Left lung (tissue), 10 donors: ENCODE data around the gene ZNF768. TPM values are rescaled to one million over a fixed set of nuclear protein-coding genes. Genes with fewer than 3 reads are reported as not detected.
"Not testable (repeated sequence)": the region's sequence is repeated elsewhere in the genome, so short reads cannot be mapped to it uniquely, and the experiment has no call there.

Experiments
- ATAC-seq: fragments of 200-7000 bp; cut with Tn5 transposase; one replicate; pipeline ENCODE4 v1.9.1; 2020; ENCODE audit warnings: moderate library complexity
- DNase-seq, 4 donors: peaks; one replicate each; pipeline ENCODE4 v3.0.0-alpha.2; 2013 to 2020
- H3K27ac ChIP-seq, 2 donors: fragments of 200-600 bp; sonication (generic) in 1 of 2; one replicate each; pipeline versions ENCODE4 v1.5.0 to v1.8.0; 2020 to 2021
- H3K27me3 ChIP-seq, 2 donors: fragments of 200-600 bp; sonication (generic) in 1 of 2; one replicate each; pipeline versions ENCODE4 v1.5.0 to v1.8.0; 2020 to 2021
- H3K36me3 ChIP-seq, 2 donors: fragments of 200-600 bp; sonication (generic) in 1 of 2; one replicate each; pipeline versions ENCODE4 v1.5.0 to v1.8.0; 2020 to 2021
- H3K4me1 ChIP-seq, 2 donors: fragments of 200-600 bp; one replicate each; pipeline ENCODE4 v1.8.0; 2021
- H3K4me3 ChIP-seq, 2 donors: fragments of 200-600 bp; sonication (generic) in 1 of 2; one replicate each; pipeline versions ENCODE4 v1.5.0 to v1.8.0; 2020 to 2021; ENCODE audit warnings: mild to moderate bottlenecking in 1 of 2
- H3K9me3 ChIP-seq, 2 donors: fragments of 200-600 bp; sonication (generic) in 1 of 2; one replicate each; pipeline versions ENCODE4 v1.5.0 to v1.8.0; 2020 to 2021
- intact Hi-C, 2 donors: fragments of 100-400 bp; cut with DNase I; formaldehyde crosslinking; loops; one replicate each; pipeline versions ENCODE4 v1.11.2 to v1.14.2; 2022
- polyA plus RNA-seq, 6 donors: library from polyadenylated mRNA; unstranded; fragments of 120-200 nt; gene quantifications; one replicate each; pipeline ENCODE4 v1.2.1, GENCODE V29; 2013; ENCODE audit not compliant: insufficient read length in 6 of 6
- total RNA-seq, 2 donors: library from RNA; stranded (reverse); fragmentation: NEBNext Ultra II Directional; extraction: Animal tissue kit (Norgen Biotek cat#: 25700); gene quantifications; one replicate each; pipeline ENCODE4 v1.2.1, GENCODE V29; 2021
- TF ChIP-seq, protein P1 (sequence below), 2 donors: fragments of 200-600 bp; sonication (generic) in 1 of 2; IDR thresholded peaks; one replicate each; pipeline versions ENCODE4 v1.5.0 to v1.8.0; 2021; ENCODE audit warnings: antibody characterized with exemption in 2 of 2
- donor health status: DM: no; HTN: yes; CAD: no.
- donor health status: DM: no; HTN: no; CAD: no.

Gene ZNF768
- total and polyA plus RNA-seq, 8 donors, result 26.1 to 42.2 (median 33.8) TPM

- peak in 2 of 4 donors; percentile 12 to 33 for DNase-seq
- H3K27ac ChIP-seq, result no peak overlapping the region
- no peaks in the 10 kb centered on the region for H3K9me3 ChIP-seq
- no peaks in the 10 kb centered on the region for H3K27me3 ChIP-seq
- H3K4me1 ChIP-seq, result peaks cover 0 to 11% of the 10 kb centered on the region in 2 donors
- intact Hi-C loops, result no loop called here
- no peak overlapping the region for H3K4me3 ChIP-seq
- peak; percentile 26 for ATAC-seq
- TF ChIP-seq, protein P1, sequence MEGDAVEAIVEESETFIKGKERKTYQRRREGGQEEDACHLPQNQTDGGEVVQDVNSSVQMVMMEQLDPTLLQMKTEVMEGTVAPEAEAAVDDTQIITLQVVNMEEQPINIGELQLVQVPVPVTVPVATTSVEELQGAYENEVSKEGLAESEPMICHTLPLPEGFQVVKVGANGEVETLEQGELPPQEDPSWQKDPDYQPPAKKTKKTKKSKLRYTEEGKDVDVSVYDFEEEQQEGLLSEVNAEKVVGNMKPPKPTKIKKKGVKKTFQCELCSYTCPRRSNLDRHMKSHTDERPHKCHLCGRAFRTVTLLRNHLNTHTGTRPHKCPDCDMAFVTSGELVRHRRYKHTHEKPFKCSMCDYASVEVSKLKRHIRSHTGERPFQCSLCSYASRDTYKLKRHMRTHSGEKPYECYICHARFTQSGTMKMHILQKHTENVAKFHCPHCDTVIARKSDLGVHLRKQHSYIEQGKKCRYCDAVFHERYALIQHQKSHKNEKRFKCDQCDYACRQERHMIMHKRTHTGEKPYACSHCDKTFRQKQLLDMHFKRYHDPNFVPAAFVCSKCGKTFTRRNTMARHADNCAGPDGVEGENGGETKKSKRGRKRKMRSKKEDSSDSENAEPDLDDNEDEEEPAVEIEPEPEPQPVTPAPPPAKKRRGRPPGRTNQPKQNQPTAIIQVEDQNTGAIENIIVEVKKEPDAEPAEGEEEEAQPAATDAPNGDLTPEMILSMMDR (IDR thresholded peaks at IDR 0.05), result no peak
- H3K36me3 ChIP-seq, result no peaks in the 10 kb centered on the region
Measured at GRCh38 chr16:30541502-30542329, 15.3 kb upstream of the ZNF768 start.

GRCh38 chr16:30540916-30541464, 14.6 kb upstream of the ZNF768 start:
- H3K9me3 ChIP-seq, H3K27me3 ChIP-seq, DNase-seq, H3K36me3 ChIP-seq, intact Hi-C loops, H3K4me3 ChIP-seq, H3K27ac ChIP-seq, ATAC-seq: not testable (repeated sequence)
- H3K4me1 ChIP-seq, result peaks cover 3 to 11% of the 10 kb centered on the region in 2 donors

GRCh38 chr16:30539986-30540526, 13.7 kb upstream of the ZNF768 start:
- peaks cover 5 to 19% of the 10 kb centered on the region in 2 donors for H3K4me1 ChIP-seq
- intact Hi-C loops, H3K4me3 ChIP-seq, ATAC-seq, H3K27me3 ChIP-seq, H3K9me3 ChIP-seq, H3K27ac ChIP-seq, H3K36me3 ChIP-seq: not testable (repeated sequence)
- peak in 1 of 4 donors; percentile 34 for DNase-seq

GRCh38 chr16:30539000-30539964, 12.9 kb upstream of the ZNF768 start:
- intact Hi-C loops, result no loop called here
- TF ChIP-seq, protein P1 (IDR thresholded peaks at IDR 0.05), result no peak
- no peak overlapping the region for H3K27ac ChIP-seq

DNA sequence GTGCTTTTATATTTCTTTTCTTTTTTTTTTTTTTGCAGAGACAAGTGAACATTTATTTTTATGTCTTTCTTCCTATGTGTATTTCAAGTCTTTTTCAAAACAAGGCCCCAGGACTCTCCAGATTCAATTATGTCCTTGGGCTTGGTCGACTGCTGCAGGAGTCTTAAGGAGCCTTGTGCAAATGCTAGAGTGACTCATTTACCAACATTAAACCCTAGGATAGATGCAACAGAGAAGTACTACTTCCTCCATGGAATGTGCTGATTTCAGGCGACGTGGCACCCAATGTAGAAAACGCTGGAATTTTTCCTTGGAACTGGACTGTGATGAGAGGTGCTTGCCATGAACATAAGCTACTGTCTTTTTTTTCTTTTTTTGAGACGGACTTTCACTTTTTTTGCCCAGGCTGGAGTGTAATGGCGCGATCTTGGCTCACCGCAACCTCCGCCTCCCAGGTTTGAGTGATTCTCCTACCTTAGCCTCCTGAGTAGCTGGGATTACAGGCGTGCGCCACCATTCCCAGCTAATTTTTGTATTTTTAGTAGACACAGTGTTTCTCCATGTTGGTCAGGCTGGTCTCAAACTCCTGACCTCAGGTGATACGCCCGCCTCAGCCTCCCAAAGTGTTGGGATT, 10.1 kb upstream of the ZNF768 start:
- DNase-seq, H3K9me3 ChIP-seq, intact Hi-C loops, ATAC-seq, H3K27me3 ChIP-seq: not testable (repeated sequence)
- peak overlapping the region; percentile 91 to 94 for H3K27ac ChIP-seq
- peaks cover 0 to 16% of the 10 kb centered on the region in 2 donors for H3K36me3 ChIP-seq
- peak overlapping the region in 1 of 2 donors; percentile 62 for H3K4me3 ChIP-seq
- H3K4me1 ChIP-seq, result peaks cover 5 to 36% of the 10 kb centered on the region in 2 donors

More at GRCh38 chr16:30539000-30539964, 12.9 kb upstream of the ZNF768 start:
- DNase-seq (peak in 1 of 4 donors; percentile 32), ATAC-seq (no peak)
- H3K27me3 ChIP-seq, result no peaks in the 10 kb centered on the region
- H3K4me1 ChIP-seq, result peaks cover 5 to 19% of the 10 kb centered on the region in 2 donors
- no peak overlapping the region for H3K4me3 ChIP-seq
- no peaks in the 10 kb centered on the region for H3K9me3 ChIP-seq
- no peaks in the 10 kb centered on the region for H3K36me3 ChIP-seq

GRCh38 chr16:30535777-30536190, 9.4 kb upstream of the ZNF768 start:
- H3K4me3 ChIP-seq, result peak overlapping the region; percentile 62 to 65
- peak; percentile 84 for ATAC-seq
- H3K9me3 ChIP-seq, result no peaks in the 10 kb centered on the region
- peaks cover 0 to 24% of the 10 kb centered on the region in 2 donors for H3K36me3 ChIP-seq
- no peaks in the 10 kb centered on the region for H3K27me3 ChIP-seq
- intact Hi-C loops, result no loop called here
- TF ChIP-seq, protein P1 (IDR thresholded peaks at IDR 0.05), result peak; percentile 30 to 55
- peak overlapping the region; percentile 91 to 94 for H3K27ac ChIP-seq
- H3K4me1 ChIP-seq, result peaks cover 5 to 38% of the 10 kb centered on the region in 2 donors
- peak in 3 of 4 donors; percentile 84 to 87 (median 85) for DNase-seq
